Posterior cingulate gyrus (tissue), 11 donors: ENCODE results near the gene ABCF3.
"Not testable (repeated sequence)": the region's sequence is repeated elsewhere in the genome, so short reads cannot be mapped to it uniquely, and the experiment has no call there.

Source experiments
- DNase-seq, 10 donors: peaks; one replicate each; pipeline versions ENCODE4 v3.0.0 to v3.0.0-alpha.2; 2020 to 2021; ENCODE audit warnings: mixed read lengths in 3 of 10
- intact Hi-C: fragments of 100-400 bp; cut with DNase I; formaldehyde crosslinking; loops from one replicate; pipeline ENCODE4 v1.15.1; 2023

Gene ABCF3, protein sequence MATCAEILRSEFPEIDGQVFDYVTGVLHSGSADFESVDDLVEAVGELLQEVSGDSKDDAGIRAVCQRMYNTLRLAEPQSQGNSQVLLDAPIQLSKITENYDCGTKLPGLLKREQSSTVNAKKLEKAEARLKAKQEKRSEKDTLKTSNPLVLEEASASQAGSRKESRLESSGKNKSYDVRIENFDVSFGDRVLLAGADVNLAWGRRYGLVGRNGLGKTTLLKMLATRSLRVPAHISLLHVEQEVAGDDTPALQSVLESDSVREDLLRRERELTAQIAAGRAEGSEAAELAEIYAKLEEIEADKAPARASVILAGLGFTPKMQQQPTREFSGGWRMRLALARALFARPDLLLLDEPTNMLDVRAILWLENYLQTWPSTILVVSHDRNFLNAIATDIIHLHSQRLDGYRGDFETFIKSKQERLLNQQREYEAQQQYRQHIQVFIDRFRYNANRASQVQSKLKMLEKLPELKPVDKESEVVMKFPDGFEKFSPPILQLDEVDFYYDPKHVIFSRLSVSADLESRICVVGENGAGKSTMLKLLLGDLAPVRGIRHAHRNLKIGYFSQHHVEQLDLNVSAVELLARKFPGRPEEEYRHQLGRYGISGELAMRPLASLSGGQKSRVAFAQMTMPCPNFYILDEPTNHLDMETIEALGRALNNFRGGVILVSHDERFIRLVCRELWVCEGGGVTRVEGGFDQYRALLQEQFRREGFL

DNA sequence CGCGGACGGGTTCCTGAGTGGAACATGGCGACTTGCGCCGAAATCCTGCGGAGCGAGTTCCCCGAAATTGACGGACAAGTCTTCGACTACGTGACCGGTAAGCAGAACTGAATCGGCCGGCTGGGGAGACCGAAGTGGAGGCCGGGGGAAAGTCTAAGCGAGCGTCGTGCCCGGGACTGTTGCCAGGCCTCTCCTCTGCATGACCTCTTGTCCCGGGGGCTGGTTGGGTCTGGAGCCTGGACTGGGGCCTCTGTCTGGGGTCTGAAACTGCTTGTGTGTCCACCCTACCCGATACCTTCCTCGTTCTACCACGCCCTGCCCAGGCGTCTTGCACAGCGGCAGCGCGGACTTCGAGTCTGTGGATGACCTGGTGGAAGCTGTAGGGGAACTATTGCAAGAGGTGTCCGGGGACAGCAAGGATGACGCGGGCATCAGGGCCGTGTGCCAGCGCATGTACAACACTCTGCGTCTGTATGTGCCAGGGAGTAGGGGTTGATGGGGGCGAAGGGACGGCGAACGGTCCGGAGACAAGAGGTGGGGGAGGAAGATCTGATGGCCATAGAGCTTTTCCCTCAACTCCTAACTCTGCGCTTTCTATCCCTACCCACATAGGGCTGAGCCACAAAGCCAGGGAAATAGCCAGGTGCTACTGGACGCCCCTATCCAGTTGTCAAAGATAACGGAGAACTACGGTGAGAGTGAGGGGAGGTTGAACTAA, at the start of gene ABCF3:
Gene ABCF3 (plus strand): TSS at position 16 of the 718 bp plus-strand sequence. CDS start 9 bp downstream, at position 25.
- DNase-seq = peak in 2 of 10 donors; percentile 27 to 90
- intact Hi-C loops = loop anchor here (2.0 to 5.0 kb wide), 3 partner anchors 34 to 111 kb away; partner anchors contain the start of genes ALG3, EEF1AKMT4 and PSMD2

DNA sequence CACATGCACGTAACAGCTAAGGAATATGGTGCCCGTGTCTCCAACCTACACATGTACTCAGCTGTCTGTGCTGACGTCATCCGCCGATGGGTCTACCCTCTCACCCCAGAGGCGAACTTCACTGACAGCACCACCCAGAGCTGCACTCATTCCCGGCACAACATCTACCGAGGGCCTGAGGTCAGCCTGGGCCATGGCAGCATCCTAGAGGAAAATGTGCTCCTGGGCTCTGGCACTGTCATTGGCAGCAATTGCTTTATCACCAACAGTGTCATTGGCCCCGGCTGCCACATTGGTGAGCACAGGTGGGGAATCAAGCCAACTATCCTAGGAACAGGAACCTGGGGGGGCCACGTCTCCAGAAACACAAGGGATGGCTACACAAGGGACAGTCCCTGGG, 45.6 kb upstream of the ABCF3 start:
- no peak for DNase-seq
- intact Hi-C loops = no loop called here

DNA sequence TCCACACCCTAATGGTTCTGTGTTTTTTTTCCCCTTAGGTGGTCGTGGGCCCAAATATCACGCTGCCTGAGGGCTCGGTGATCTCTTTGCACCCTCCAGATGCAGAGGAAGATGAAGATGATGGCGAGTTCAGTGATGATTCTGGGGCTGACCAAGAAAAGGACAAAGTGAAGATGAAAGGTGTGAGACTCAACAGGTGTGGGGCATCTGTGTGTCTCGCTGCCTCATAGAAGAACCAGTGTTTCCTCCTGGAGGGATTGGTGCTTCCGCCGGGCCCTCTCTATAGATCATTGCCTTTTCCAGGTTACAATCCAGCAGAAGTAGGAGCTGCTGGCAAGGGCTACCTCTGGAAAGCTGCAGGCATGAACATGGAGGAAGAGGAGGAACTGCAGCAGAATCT, 43.8 kb upstream of the ABCF3 start:
- no peak for DNase-seq
- intact Hi-C loops = no loop called here

DNA sequence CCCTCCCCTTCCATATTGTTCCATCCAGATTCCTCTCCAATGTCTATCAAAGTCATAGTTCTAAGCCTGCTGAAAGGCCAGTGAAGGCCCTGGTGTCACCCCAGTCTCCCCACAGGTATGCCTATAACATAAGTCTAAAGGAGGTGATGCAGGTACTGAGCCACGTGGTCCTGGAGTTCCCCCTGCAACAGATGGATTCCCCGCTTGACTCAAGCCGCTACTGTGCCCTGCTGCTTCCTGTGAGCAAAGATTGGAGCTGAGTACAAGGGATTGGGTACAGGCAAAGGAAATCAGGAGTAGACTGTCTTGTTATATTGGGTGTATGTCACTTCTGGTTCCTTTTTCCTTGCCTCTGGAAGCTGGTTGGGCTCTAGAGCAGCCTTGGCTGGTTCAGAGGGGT, 42.7 kb upstream of the ABCF3 start:
- no peak for DNase-seq
- intact Hi-C loops = no loop called here

DNA sequence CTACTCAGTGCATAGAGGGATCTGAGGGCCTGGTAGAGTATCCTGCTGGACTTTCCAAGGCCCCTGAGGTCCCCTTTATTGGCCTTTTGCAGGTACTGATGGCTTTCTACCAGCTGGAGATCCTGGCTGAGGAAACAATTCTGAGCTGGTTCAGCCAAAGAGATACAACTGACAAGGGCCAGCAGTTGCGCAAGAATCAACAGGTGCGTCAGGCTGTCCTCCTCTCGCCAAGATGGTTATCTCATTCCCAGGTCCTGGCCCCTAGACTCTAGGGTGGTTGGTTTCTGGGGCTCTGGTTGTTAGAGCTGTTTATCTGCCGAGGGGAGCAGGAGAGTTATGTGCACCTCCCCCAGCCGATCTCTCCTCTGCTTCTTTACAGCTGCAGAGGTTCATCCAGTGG, 41.5 kb upstream of the ABCF3 start:
- no peak for DNase-seq
- intact Hi-C loops = no loop called here

DNA sequence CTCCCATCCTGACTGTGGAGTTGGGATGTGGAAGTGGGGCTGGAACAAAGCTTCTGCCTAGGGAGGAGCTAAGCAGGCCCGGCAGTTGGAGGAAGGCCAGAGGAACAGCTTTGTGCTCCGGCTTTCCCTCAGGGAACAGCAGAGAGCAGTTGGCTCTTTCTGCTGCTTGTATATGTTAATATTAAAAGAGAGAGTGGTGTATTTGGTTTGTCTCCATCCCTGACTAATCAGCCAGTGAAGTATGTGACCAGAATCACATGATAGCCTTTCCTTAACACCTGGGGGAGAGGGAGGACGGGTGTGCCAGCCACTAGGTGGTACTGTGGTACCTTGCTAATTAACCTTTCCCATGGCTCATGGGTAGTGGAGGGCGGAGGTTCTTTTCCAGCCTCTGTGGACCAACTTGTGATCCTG, 40.9 kb upstream of the ABCF3 start:
- intact Hi-C loops = no loop called here
- DNase-seq = peak in 3 of 10 donors; percentile 23 to 75 (median 30)

DNA sequence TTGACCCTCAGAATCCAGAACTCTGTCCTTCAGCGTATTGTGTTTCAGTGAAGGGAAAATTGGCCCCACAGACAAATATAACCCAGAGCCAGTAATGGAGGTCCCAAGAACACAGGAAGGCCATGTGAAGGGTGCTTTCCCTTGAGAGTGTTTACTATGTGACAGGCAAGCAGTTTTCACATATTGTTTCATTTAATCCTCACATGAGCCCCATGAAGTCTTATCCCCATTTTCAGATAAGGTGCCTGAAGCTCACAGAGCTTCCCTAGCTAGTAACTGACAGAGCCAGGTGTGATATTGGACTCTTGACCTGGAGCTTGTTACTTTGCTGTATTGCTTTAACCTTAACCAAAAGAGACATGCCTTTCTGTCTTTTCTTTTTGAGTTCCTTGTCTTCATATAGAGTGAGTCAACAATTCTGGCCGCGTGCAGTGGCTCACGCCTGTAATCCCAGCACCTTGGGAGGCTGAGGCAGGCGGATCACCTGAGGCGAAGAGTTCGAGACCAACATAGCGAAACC, 40.2 kb upstream of the ABCF3 start:
- DNase-seq = no peak
- intact Hi-C loops = no loop called here

DNA sequence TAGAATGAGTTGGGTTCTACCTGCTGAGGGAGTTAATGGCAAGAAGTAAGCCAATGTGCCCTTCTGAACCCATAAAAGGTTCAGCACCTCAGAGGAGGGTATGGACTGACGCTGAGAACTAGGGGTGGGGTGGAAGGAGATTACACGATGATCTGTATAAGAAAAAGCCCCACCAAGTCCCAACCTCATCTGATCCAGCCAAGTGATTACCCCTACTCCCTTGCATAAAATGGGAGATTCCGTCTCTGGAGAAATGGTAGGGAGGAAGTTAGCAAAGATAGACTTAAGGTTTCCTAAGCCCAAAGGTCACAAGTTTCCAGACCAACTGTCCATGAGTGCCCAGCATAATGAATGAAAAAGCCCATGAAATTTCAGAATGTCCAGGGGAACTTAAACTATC, 37.9 kb upstream of the ABCF3 start:
- intact Hi-C loops = no loop called here
- DNase-seq = no peak

DNA sequence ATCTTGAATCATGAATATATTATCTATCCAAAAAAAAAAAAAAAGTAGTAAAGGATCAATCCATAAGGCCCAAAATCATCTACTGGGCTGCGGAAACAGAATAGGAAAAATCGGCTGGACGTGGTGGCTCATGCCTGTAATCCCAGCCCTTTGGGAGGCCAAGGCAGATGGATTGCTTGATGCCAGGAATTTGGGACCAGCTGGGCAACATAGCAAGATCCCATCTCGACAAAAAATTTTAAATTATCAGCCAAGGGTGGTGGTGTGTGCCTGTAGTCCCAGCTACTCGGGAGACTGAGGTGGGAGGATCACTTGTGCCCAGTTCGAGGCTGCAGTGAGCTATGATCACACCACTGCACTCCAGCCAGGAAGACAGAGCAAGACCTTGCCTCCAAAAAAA, 36.9 kb upstream of the ABCF3 start:
- intact Hi-C loops = no loop called here
- DNase-seq = peak in 1 of 10 donors; percentile 6

DNA sequence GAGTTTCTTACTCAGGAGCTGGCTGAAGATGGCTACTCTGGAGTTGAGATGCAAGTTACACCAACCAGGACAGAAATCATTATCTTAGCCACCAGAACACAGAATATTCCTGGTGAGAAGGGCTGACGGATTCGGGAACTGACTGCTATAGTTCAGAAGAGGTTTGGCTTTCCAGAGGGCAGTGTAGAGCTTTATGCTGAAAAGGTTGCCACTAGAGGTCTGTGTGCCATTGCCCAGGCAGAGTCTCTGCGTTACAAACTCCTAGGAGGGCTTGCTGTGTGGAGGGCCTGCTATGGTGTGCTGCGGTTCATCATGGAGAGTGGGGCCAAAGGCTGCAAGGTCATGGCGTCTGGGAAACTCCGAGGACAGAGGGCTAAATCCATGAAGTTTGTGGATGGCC, 36.2 kb upstream of the ABCF3 start:
- DNase-seq = not testable (repeated sequence)
- intact Hi-C loops = loop anchor here (5.0 kb wide), 1 partner anchor 38 kb away; the partner anchor contains the start of gene ABCF3

DNA sequence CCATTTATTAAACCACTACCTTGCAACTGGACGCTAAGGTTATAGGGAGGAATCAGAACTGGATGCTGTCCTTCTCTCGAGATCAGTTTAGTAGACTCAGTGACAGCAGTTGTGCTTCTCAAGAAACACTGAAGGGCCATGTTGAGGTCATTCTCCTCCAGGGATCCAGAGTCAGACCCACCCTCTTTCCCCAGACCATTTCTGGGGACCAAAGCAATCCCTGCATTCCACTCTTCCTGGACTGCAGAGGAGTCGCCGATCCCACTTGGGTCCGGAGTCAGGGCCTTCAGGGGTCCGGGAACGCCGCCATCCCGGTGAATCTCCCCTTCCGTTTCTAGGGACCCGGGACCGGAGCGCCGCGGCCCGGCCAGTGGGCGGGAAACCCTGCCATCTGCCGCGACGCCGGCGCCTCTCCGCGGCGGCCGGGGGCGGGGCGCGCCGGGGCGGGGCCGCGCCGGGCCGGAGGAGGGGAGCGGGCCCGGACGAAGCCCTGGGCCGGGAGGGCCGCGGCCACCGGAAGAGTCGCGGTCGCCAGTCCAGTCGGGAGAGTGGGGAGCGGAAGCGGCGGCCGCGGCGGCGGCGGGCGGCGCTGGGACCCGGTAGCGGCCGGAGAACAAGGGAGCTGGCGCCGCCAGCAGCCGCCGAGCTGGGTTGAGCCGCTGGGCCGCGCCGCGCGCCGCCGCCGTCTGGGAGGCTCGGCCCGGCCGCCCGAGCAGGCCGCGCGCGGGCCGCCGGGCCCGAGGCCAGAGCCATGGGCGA, 30.9 kb upstream of the ABCF3 start, which contains the start of gene DVL3:
Gene DVL3 (plus strand): TSS at position 493 of the 759 bp plus-strand sequence. CDS start 259 bp downstream, at position 752.
- intact Hi-C loops = loop anchor here (1.0 to 5.0 kb wide), 4 partner anchors 19 to 138 kb away; partner anchors contain the start of genes ABCC5, ABCF3 and AP2M1

DNA sequence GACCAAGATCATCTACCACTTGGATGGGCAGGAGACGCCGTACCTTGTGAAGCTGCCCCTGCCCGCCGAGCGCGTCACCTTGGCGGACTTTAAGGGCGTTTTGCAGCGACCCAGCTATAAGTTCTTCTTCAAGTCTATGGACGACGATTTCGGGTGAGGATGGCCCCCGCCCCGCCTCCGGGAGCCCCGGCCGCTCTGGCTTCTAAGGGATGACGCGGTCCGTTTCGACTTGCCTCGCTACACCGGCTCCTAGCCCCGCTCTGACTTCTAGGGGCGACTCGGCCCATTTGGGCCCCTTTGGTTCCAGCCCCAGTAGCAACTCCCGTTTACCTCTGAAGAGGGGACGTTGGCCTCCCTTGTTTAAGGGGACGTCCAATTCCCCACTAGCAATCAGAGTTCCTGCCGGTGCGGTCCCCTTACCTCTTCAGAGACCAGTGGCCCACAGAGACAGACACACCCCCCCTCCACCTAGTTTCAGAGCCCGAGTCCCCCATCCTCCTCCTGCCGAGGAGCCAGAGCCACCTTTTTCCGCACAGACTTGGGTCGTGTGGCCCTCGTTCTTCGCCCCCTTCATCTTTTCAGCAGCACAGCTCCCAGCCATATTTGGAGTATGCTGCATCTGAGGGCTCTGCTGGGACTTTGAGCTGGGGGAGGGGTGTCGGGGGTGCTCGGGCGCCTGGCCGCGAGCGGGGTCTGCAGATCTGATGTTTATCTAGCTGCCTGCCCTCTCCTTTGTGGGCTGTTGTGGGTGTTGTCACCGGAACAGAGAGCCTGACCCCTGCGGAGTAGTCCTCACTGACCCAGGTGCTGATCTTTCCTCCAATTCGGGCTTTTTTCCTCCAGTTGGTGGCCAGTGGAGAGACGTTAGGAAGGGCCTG, 30.1 kb upstream of the ABCF3 start:
- intact Hi-C loops = loop anchor here (1.0 to 5.0 kb wide), 3 partner anchors 18 to 139 kb away; partner anchors contain the start of genes ABCC5 and AP2M1
- DNase-seq = peak in 6 of 10 donors; percentile 22 to 90 (median 35)

More for the DNA sequence above, 30.9 kb upstream of the ABCF3 start, which contains the start of gene DVL3:
- peak; percentile 42 to 95 (median 52) for DNase-seq

DNA sequence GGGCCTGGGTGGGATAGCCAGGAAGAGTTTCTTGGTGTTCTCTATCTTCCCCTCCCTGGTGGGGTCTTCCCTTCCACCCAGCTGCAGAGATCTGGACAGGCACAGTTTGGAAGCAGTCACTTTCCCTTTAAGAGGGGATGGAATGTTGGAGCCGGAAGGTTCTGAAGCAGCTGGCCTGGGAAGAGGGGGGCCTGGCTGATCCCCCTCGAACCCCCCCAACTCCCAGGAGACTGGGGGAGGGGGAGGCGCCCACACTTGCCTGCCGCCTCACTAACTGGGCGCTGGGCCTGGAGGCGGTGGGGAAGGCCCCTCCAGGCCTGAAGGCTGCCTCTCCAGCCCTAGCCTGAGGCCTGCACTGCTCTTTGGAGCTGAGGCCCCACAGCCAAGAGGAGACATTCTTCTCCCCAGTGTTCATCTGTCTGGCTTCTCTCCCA, 29.5 kb upstream of the ABCF3 start:
- peak in 7 of 10 donors; percentile 35 to 92 (median 51) for DNase-seq
- intact Hi-C loops = loop anchor here (5.0 kb wide), 1 partner anchor 139 kb away; the partner anchor contains the start of gene ABCC5

DNA sequence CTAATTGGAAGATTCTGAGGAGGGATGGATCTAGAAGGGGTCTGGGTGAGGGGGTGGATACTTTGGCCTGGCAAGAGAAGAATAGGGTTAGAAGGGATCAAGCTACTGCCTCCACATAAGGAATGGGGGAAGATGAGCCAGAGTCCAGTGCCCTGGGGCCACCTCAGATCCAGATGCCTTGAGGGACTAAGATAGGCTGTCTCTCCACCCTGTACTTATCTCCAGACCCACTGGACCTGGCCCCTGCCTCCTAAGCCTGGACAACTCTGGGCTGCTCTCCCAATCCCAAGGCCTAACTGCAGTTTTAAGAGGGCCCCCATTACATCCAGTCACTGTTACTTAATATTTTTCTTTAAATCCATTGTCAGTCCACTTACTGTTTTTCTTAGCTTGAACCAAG, 28.8 kb upstream of the ABCF3 start:
- intact Hi-C loops = loop anchor here (5.0 kb wide), 1 partner anchor 140 kb away; the partner anchor contains the start of gene ABCC5
- peak in 1 of 10 donors; percentile 70 for DNase-seq

DNA sequence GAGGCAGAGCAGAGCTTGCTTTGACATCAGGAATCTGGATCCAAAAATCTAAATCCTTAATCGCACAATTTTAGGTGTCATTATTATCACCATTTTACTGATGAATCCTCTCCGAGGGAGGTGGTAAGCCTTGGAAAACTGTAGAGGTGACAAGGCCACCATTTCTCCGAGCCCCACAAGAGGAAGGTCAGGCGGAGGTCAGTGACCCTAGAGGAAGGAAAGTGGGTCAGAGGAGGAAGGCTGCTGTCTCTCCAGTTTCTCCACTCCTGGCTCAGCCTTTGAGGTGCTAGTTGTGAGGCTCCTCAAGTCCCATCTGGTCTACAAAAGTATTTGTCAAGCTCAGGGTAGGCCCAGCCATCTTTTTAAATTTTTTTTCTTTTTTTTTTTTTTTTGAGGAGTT, 27.6 kb upstream of the ABCF3 start:
- DNase-seq = no peak
- intact Hi-C loops = loop anchor here (5.0 kb wide), 1 partner anchor 141 kb away; the partner anchor contains the start of gene ABCC5

DNA sequence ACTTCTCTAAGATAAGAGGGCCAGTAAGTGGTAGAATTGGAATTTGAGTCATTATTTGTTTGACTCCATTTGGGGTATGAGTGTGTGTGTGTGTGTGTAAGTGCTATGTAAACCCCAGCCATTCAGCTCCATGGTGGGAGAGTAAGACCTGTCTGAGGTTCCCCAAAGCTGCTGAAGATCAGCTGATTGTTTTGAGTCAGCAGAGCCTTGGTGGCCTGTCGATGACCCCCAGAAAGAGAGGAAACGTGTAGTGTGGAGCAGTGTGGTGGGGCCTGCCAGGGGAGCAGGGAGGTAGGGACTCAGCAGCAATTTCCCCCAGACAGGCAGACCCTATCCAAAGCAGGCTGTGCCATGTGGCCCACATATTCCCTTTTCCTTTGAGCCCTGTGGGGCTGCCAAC, 25.5 kb upstream of the ABCF3 start:
- DNase-seq = no peak
- intact Hi-C loops = no loop called here

DNA sequence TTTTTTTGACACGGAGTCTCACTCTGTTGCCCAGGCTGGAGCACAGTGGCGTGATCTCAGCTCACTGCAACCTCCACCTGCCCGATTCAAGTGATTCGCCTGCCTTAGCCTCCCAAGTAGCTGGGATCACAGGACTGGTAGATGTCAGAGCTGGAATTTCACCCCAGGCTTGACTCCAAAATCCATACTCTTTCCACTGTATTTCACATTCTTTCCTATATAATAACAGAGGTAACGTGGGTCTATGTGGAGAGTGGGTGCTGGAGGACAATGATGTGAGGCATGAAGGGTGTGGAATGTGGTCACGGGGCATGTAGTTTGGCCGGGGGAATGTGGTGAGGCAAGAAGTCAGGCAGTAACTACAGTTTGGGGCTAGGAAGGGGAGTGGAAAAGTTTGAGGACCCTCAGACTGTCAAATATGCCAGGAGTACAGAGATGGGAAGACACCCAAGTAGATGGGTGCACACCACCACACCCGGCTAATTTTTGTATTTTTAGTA, 23.4 kb upstream of the ABCF3 start:
- DNase-seq = peak in 1 of 10 donors; percentile 10
- intact Hi-C loops = not testable (repeated sequence)
